Fibroblast of villous mesenchyme (primary cell): ENCODE results near the gene UTP14A. TPM values are rescaled to one million over a fixed set of nuclear protein-coding genes. Genes with fewer than 3 reads are reported as not detected.
"Not testable (repeated sequence)": the region's sequence is repeated elsewhere in the genome, so short reads cannot be mapped to it uniquely, and the experiment has no call there.

Source experiments
- DNase-seq: peaks from one replicate; pipeline ENCODE4 v3.0.0-alpha.2; 2010; ENCODE audit warnings: low read depth
- H3K4me3 ChIP-seq: 2 replicates; pipeline ENCODE4 v1.5.1; 2011; ENCODE audit warnings: low read depth, mild to moderate bottlenecking, low read length
- total RNA-seq: library from RNA; depleted of rRNA; stranded (reverse); fragments of >200 nt; gene quantifications from 2 replicates; pipeline ENCODE4 v1.2.3, GENCODE V29; 2012
- TF ChIP-seq, protein P1 (sequence below): IDR thresholded peaks from 2 replicates; pipeline ENCODE4 v1.5.1; 2012; ENCODE audit warnings: low read depth, mild to moderate bottlenecking, low read length; ENCODE audit not compliant: insufficient read depth

The UTP14A gene, protein sequence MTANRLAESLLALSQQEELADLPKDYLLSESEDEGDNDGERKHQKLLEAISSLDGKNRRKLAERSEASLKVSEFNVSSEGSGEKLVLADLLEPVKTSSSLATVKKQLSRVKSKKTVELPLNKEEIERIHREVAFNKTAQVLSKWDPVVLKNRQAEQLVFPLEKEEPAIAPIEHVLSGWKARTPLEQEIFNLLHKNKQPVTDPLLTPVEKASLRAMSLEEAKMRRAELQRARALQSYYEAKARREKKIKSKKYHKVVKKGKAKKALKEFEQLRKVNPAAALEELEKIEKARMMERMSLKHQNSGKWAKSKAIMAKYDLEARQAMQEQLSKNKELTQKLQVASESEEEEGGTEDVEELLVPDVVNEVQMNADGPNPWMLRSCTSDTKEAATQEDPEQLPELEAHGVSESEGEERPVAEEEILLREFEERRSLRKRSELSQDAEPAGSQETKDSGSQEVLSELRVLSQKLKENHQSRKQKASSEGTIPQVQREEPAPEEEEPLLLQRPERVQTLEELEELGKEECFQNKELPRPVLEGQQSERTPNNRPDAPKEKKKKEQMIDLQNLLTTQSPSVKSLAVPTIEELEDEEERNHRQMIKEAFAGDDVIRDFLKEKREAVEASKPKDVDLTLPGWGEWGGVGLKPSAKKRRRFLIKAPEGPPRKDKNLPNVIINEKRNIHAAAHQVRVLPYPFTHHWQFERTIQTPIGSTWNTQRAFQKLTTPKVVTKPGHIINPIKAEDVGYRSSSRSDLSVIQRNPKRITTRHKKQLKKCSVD
- 16.1 and 16.4 TPM in 2 replicates for total RNA-seq

DNA sequence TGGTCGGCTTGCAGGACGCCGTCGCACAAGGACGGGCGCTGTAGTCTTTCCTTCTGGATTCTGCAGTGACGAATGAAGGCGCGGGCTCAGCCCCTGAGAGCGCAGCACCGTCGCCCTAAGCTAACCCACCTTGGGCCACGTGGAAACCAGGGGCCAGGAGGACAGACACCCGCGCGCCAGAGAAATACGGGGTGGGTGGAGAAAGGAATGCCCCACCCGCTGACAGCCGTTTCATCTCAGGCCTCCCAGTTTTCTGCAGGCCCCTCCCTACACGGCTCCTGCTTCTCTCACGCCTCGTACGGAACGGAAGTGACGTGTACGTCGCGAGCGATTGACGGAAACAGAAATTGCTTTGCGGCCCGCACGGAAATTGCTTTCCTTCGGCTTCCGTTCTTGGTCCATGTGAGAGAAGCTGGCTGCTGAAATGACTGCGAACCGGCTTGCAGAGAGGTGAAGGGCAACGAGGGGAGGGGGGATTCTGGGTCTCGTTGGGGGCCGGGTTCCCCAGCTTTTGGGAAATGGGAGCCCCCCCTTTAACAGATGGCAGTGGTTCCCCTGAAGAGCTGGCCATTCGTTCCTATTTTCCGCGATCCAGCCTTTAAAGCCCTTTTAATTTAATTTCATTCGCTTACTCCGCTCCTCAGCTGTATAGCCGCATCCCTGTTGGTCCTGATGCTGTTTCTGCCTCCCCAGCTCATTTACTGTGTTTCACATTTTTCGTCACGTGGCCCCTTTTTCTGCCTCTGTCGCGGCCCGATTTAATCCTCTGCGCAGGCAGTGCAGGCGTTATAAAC, at the start of gene UTP14A:
Gene UTP14A, plus strand, starts transcription at position 378 of the 794 bp plus-strand sequence. Its CDS starts 47 bp downstream, at position 425.
- H3K4me3 ChIP-seq: peak within 1 kb of the TSS; percentile 84
- TF ChIP-seq, protein P1, sequence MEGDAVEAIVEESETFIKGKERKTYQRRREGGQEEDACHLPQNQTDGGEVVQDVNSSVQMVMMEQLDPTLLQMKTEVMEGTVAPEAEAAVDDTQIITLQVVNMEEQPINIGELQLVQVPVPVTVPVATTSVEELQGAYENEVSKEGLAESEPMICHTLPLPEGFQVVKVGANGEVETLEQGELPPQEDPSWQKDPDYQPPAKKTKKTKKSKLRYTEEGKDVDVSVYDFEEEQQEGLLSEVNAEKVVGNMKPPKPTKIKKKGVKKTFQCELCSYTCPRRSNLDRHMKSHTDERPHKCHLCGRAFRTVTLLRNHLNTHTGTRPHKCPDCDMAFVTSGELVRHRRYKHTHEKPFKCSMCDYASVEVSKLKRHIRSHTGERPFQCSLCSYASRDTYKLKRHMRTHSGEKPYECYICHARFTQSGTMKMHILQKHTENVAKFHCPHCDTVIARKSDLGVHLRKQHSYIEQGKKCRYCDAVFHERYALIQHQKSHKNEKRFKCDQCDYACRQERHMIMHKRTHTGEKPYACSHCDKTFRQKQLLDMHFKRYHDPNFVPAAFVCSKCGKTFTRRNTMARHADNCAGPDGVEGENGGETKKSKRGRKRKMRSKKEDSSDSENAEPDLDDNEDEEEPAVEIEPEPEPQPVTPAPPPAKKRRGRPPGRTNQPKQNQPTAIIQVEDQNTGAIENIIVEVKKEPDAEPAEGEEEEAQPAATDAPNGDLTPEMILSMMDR: no peak
- peak; percentile 91 for DNase-seq

DNA sequence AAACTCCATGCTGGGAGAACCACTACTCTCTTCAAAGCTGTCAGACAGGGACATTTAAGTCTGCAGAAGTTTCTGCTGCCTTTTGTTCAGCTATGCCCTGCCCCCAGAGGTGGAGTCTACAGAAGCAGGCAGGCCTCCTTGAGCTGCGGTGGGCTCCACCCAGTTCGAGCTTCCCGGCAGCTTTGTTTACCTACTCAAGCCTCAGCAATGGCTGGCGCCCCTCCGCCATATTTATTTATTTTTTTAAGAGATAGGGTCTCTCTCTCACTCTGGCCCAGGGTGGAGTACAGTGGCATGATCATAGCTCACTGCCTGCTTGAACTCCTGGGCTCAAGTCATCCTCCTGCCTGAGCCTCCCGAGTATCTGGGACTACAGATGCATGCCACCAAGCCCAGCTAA, 46.8 kb upstream of the UTP14A start:
- not testable (repeated sequence) for H3K4me3 ChIP-seq, DNase-seq

DNA sequence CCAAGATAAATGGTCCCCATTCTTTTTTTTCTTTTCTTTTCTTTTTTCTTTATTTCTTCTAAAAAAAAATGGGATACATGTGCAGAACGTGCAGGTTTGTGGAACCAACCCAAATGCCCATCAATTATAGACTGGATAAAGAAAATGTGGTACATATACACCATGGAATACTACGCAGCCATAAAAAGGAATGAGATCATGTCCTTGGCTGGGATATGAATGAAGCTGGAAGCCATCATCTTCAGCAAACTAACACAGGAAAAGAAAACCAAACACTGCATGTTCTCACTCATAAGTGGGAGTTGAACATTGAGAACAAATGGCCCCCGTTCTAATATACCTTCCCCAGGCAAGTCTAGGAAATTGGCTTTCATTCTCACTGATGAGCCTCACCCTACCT, 39.6 kb upstream of the UTP14A start:
- DNase-seq, H3K4me3 ChIP-seq: not testable (repeated sequence)

DNA sequence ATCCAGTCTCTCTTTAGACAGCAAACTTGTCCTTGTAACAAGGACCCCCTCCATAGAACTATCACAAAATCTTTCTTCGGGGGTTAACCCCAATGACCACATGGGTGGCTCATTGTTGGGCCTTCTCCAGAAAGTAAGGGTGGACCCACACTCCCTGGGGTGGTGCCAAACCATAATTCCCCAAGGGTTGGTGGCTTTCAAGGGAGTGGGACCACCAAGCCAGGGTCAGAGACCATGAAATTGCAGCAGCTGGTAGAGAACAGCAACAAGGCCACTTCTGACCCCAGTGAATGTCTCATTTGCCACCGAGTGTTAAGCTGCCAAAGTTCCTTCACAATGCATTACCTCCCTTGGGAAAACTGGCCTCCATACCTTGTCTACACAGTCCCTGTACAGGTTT, 33.4 kb upstream of the UTP14A start:
- no peak for DNase-seq
- no peak overlapping the region for H3K4me3 ChIP-seq
- TF ChIP-seq, protein P1: no peak

DNA sequence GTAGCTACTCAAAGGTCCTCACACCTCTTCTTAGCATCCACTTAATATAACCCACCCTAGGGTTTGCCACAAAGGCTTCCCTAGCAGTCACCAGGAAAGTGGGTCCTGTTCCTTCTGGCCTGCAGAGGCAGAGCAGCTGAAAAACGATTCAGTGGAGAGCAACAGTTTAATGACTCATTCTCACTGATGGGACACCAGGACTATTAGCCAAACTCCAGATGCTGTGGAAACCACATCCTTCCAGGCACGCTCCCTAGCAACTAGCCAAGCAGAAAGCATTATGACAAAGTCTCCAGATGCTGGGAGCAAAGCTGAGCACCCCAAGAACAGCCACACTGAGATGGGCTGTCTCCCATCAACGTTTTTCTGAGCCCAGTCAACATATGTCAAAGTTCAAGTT, 30.3 kb upstream of the UTP14A start:
- no peak overlapping the region for H3K4me3 ChIP-seq
- TF ChIP-seq, protein P1: no peak
- peak; percentile 44 for DNase-seq

DNA sequence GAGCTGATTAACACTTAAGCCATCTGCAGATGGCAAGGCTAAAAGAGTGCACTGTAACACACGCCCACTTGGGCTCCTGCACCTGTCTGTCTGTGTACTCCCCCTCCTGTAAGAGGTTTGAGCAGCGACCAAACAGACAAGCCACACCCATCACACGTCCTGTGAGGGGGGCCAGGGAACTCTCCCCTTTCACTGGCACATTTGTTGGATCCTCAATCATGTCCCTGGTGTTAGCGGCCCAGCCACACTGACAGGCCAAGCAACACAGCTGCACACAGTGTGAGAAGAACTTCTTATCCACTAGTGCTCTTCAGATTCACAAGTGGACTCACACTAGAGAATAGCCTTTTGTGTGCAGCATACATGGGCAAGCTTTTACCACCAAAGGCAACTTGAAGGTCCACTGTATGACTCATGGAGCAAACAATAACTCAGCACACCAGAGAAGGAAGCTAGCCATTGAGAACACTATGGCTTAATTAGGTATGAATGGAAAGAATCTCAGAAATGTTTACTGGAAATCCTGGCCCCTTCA, 29.1 kb upstream of the UTP14A start:
- H3K4me3 ChIP-seq: no peak overlapping the region
- peak; percentile 2 for DNase-seq
- TF ChIP-seq, protein P1: no peak

DNA sequence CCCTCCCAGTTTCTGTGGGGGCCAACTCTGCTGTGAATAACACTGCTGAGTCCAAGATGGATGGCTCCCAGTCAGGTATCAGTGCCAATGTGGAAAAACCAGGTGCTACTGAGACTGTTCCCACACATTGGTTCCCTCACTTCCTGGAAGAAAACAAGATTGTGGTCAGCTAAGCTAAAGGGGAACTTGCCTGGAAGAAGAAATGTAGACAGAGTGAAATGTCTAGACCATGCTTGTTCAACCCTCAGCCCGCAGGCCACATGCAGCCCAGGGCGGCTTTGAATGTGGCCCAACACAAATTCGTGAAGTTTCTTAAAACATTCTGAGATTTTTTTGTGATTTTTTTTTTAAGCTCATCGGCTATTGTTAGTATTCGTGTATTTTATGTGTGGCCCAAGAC, 28.6 kb upstream of the UTP14A start:
- TF ChIP-seq, protein P1: no peak
- H3K4me3 ChIP-seq: no peak overlapping the region
- no peak for DNase-seq
